WTC11 (cell line): ENCODE results near the gene OBSCN. TPM values are rescaled to one million over a fixed set of nuclear protein-coding genes. Genes with fewer than 3 reads are reported as not detected.

ENCODE experiments used
- ATAC-seq: fragments of 200-7000 bp; cut with Tn5 transposase; 2 replicates; pipeline ENCODE4 v1.10.0; 2021; ENCODE audit warnings: mild to moderate bottlenecking, moderate library complexity
- CTCF ChIA-PET: fragments of 300-600 bp; sonication (Branson Sonifier 250); formaldehyde crosslinking; loops from one replicate; lab custom pipeline; 2021; ENCODE audit warnings: antibody characterized with exemption; lab: Charles Lee
- POLR2A ChIA-PET: fragments of 350-600 bp; sonication (Branson Sonifier 250); formaldehyde crosslinking; loops from one replicate; lab custom pipeline; 2021; ENCODE audit warnings: antibody characterized with exemption; lab: Charles Lee
- DNase-seq: peaks from one replicate; pipeline ENCODE4 v3.0.0; 2021; ENCODE audit warnings: low spot score
- H3K27ac Mint-ChIP-seq: 2 replicates; pipeline ENCODE4 v1.8.0; 2021; ENCODE audit warnings: mixed read lengths
- H3K27me3 Mint-ChIP-seq: 2 replicates; pipeline ENCODE4 v1.8.0; 2021; ENCODE audit warnings: low read depth, mild to moderate bottlenecking, moderate library complexity, mixed read lengths
- H3K36me3 Mint-ChIP-seq: 2 replicates; pipeline ENCODE4 v1.8.0; 2021; ENCODE audit warnings: mixed read lengths
- H3K4me1 Mint-ChIP-seq: 2 replicates; pipeline ENCODE4 v1.8.0; 2022; ENCODE audit warnings: mixed read lengths
- H3K4me3 Mint-ChIP-seq: 2 replicates; pipeline ENCODE4 v1.8.0; 2021; ENCODE audit warnings: mild to moderate bottlenecking, moderate library complexity, mixed read lengths
- H3K9me3 Mint-ChIP-seq: 2 replicates; pipeline ENCODE4 v1.8.0; 2021; ENCODE audit warnings: mixed read lengths
- CREM ChIP-seq: sonication (generic); formaldehyde crosslinking; IDR thresholded peaks from 2 replicates; pipeline ENCODE4 v1.8.1; 2022; ENCODE audit warnings: mild to moderate bottlenecking, missing genetic modification reagents, moderate library complexity
- EMX1 ChIP-seq: fragments of 250-450 bp; sonication (Bioruptor Pico); IDR thresholded peaks from 2 replicates; pipeline ENCODE4 v1.8.0; 2021; ENCODE audit warnings: mild to moderate bottlenecking
- ESRRA ChIP-seq: sonication (generic); formaldehyde crosslinking; IDR thresholded peaks from 2 replicates; pipeline ENCODE4 v1.8.1; 2022; ENCODE audit warnings: mild to moderate bottlenecking, missing genetic modification reagents, borderline replicate concordance
- ETV6 ChIP-seq: sonication (generic); formaldehyde crosslinking; IDR thresholded peaks from 2 replicates; pipeline ENCODE4 v1.8.1; 2022; ENCODE audit warnings: mild to moderate bottlenecking, missing genetic modification reagents
- HMGA2 ChIP-seq: fragments of 250-450 bp; sonication (Bioruptor Pico); IDR thresholded peaks from 2 replicates; pipeline ENCODE4 v1.4.0; 2021; ENCODE audit warnings: mild to moderate bottlenecking, moderate library complexity
- JUN ChIP-seq: sonication (generic); formaldehyde crosslinking; IDR thresholded peaks from 2 replicates; pipeline ENCODE4 v1.8.0; 2023; ENCODE audit warnings: mild to moderate bottlenecking, missing genetic modification reagents
- PRRX2 ChIP-seq: fragments of 250-450 bp; sonication (Bioruptor Pico); IDR thresholded peaks from 2 replicates; pipeline ENCODE4 v1.8.0; 2021; ENCODE audit warnings: mild to moderate bottlenecking
- RORB ChIP-seq: fragments of 250-450 bp; sonication (Bioruptor Pico); IDR thresholded peaks from 2 replicates; pipeline ENCODE4 v1.9.0; 2021; ENCODE audit warnings: mild to moderate bottlenecking
- ZBTB21 ChIP-seq: sonication (generic); formaldehyde crosslinking; IDR thresholded peaks from 2 replicates; pipeline ENCODE4 v1.8.1; 2023; ENCODE audit warnings: mild to moderate bottlenecking, missing genetic modification reagents, borderline replicate concordance
- ZNF232 ChIP-seq: sonication (generic); formaldehyde crosslinking; IDR thresholded peaks from 2 replicates; pipeline ENCODE4 v1.8.0; 2022; ENCODE audit warnings: mild to moderate bottlenecking, missing genetic modification reagents
- total RNA-seq: library from RNA; stranded (reverse); gene quantifications from 3 replicates; pipeline ENCODE4 v1.2.3, GENCODE V29; 2021
- TF ChIP-seq, protein P1 (sequence below): sonication (generic); formaldehyde crosslinking; IDR thresholded peaks from 2 replicates; pipeline ENCODE4 v1.8.1; 2022; ENCODE audit warnings: low read depth, mild to moderate bottlenecking, moderate library complexity, missing genetic modification reagents, borderline replicate concordance
- TF ChIP-seq, protein P2 (sequence below): sonication (generic); formaldehyde crosslinking; IDR thresholded peaks from 2 replicates; pipeline ENCODE4 v1.8.1; 2022; ENCODE audit warnings: missing genetic modification reagents, borderline replicate concordance
- TF ChIP-seq, protein P3 (sequence below): sonication (generic); formaldehyde crosslinking; IDR thresholded peaks from 2 replicates; pipeline ENCODE4 v1.8.1; 2022; ENCODE audit warnings: mild to moderate bottlenecking, moderate library complexity, missing genetic modification reagents
- TF ChIP-seq, protein P4 (sequence below): sonication (generic); formaldehyde crosslinking; IDR thresholded peaks from 2 replicates; pipeline ENCODE4 v1.8.0; 2022; ENCODE audit warnings: missing genetic modification reagents
- TF ChIP-seq, protein P5 (sequence below): fragments of 250-450 bp; sonication (Bioruptor Pico); IDR thresholded peaks from 2 replicates; pipeline ENCODE4 v1.9.0; 2021; ENCODE audit warnings: mild to moderate bottlenecking
- TF ChIP-seq, protein P6 (sequence below): fragments of 250-450 bp; sonication (Bioruptor Pico); IDR thresholded peaks from 2 replicates; pipeline ENCODE4 v1.9.0; 2021; ENCODE audit warnings: moderate library complexity, mild to moderate bottlenecking, inconsistent platforms, borderline replicate concordance
- TF ChIP-seq, protein P7 (sequence below): sonication (generic); formaldehyde crosslinking; IDR thresholded peaks from 2 replicates; pipeline ENCODE4 v1.8.0; 2022; ENCODE audit warnings: mild to moderate bottlenecking, missing genetic modification reagents

OBSCN gene
- total RNA-seq, 1 experiment from 2014 or later = 38.8 TPM

DNA sequence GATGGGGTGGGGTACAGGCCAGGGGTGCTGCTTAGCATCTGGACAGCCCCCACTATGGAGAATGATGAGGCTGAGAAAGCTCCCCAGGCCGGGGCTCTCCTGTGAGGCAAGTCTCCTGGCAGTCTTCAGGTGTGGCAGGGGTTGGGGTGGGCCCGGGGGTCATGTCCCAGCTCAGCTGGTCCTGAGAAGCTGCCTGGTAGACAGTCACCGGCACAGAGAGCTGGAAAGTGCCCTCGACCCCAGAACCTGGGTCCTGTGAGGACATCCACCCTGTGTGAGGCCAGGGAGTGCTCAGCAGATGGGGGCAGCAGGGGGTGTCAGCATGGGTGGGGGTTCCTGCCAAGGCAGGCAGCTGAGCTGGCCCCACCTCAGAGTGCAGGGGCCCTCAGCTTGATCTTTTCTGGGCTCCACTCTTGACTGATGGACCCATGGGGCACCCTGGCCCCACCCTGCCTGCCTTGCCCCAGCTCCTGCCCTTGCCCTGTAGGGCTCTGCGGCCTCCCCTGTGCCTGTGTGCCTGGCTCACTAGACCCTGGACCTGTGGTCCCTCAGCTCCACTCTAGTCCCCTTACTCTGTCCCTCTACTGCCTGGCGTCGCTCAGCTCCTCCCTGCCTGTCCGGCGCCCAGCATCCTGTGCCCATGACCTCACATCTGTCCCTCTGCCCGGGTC lies 36.5 kb upstream of the OBSCN start:
- H3K4me1 Mint-ChIP-seq = 0 out of 2 replicates have a peak, but pooled peaks cover 5% of the 10 kb centered on the region
- ChIA-PET POLR2A (no interaction called here), CTCF (interaction anchor here (0.9 kb wide), 1 partner anchor 42 kb away, joined by 3 read pairs; no protein-coding TSS in a partner anchor)
- no peak overlapping the region for H3K4me3 Mint-ChIP-seq
- no peak for ATAC-seq
- DNase-seq = no peak
- H3K27me3 Mint-ChIP-seq = no peaks in the 10 kb centered on the region
- no peaks in the 10 kb centered on the region for H3K9me3 Mint-ChIP-seq
- TF ChIP-seq, protein P1, sequence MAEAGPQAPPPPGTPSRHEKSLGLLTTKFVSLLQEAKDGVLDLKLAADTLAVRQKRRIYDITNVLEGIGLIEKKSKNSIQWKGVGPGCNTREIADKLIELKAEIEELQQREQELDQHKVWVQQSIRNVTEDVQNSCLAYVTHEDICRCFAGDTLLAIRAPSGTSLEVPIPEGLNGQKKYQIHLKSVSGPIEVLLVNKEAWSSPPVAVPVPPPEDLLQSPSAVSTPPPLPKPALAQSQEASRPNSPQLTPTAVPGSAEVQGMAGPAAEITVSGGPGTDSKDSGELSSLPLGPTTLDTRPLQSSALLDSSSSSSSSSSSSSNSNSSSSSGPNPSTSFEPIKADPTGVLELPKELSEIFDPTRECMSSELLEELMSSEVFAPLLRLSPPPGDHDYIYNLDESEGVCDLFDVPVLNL = no peak
- TF ChIP-seq, protein P2, sequence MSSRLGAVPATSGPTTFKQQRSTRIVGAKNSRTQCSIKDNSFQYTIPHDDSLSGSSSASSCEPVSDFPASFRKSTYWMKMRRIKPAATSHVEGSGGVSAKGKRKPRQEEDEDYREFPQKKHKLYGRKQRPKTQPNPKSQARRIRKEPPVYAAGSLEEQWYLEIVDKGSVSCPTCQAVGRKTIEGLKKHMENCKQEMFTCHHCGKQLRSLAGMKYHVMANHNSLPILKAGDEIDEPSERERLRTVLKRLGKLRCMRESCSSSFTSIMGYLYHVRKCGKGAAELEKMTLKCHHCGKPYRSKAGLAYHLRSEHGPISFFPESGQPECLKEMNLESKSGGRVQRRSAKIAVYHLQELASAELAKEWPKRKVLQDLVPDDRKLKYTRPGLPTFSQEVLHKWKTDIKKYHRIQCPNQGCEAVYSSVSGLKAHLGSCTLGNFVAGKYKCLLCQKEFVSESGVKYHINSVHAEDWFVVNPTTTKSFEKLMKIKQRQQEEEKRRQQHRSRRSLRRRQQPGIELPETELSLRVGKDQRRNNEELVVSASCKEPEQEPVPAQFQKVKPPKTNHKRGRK (CRISPR knock-in tag) = no peak
- TF ChIP-seq, protein P3, sequence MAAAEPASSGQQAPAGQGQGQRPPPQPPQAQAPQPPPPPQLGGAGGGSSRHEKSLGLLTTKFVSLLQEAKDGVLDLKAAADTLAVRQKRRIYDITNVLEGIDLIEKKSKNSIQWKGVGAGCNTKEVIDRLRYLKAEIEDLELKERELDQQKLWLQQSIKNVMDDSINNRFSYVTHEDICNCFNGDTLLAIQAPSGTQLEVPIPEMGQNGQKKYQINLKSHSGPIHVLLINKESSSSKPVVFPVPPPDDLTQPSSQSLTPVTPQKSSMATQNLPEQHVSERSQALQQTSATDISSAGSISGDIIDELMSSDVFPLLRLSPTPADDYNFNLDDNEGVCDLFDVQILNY = no peak
- TF ChIP-seq ZBTB21 (CRISPR knock-in tag) (no peak), ZNF232 (CRISPR knock-in tag) (no peak), CREM (CRISPR knock-in tag) (no peak), JUN (no peak), ETV6 (CRISPR knock-in tag) (no peak), RORB (no peak), PRRX2 (CRISPR knock-in tag) (no peak), HMGA2 (CRISPR knock-in tag) (no peak), EMX1 (CRISPR knock-in tag) (no peak), ESRRA (no peak)
- TF ChIP-seq, protein P4, sequence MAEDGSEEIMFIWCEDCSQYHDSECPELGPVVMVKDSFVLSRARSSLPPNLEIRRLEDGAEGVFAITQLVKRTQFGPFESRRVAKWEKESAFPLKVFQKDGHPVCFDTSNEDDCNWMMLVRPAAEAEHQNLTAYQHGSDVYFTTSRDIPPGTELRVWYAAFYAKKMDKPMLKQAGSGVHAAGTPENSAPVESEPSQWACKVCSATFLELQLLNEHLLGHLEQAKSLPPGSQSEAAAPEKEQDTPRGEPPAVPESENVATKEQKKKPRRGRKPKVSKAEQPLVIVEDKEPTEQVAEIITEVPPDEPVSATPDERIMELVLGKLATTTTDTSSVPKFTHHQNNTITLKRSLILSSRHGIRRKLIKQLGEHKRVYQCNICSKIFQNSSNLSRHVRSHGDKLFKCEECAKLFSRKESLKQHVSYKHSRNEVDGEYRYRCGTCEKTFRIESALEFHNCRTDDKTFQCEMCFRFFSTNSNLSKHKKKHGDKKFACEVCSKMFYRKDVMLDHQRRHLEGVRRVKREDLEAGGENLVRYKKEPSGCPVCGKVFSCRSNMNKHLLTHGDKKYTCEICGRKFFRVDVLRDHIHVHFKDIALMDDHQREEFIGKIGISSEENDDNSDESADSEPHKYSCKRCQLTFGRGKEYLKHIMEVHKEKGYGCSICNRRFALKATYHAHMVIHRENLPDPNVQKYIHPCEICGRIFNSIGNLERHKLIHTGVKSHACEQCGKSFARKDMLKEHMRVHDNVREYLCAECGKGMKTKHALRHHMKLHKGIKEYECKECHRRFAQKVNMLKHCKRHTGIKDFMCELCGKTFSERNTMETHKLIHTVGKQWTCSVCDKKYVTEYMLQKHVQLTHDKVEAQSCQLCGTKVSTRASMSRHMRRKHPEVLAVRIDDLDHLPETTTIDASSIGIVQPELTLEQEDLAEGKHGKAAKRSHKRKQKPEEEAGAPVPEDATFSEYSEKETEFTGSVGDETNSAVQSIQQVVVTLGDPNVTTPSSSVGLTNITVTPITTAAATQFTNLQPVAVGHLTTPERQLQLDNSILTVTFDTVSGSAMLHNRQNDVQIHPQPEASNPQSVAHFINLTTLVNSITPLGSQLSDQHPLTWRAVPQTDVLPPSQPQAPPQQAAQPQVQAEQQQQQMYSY = no peak
- TF ChIP-seq, protein P5, sequence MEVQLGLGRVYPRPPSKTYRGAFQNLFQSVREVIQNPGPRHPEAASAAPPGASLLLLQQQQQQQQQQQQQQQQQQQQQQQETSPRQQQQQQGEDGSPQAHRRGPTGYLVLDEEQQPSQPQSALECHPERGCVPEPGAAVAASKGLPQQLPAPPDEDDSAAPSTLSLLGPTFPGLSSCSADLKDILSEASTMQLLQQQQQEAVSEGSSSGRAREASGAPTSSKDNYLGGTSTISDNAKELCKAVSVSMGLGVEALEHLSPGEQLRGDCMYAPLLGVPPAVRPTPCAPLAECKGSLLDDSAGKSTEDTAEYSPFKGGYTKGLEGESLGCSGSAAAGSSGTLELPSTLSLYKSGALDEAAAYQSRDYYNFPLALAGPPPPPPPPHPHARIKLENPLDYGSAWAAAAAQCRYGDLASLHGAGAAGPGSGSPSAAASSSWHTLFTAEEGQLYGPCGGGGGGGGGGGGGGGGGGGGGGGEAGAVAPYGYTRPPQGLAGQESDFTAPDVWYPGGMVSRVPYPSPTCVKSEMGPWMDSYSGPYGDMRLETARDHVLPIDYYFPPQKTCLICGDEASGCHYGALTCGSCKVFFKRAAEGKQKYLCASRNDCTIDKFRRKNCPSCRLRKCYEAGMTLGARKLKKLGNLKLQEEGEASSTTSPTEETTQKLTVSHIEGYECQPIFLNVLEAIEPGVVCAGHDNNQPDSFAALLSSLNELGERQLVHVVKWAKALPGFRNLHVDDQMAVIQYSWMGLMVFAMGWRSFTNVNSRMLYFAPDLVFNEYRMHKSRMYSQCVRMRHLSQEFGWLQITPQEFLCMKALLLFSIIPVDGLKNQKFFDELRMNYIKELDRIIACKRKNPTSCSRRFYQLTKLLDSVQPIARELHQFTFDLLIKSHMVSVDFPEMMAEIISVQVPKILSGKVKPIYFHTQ (CRISPR knock-in tag) = no peak
- TF ChIP-seq, protein P6, sequence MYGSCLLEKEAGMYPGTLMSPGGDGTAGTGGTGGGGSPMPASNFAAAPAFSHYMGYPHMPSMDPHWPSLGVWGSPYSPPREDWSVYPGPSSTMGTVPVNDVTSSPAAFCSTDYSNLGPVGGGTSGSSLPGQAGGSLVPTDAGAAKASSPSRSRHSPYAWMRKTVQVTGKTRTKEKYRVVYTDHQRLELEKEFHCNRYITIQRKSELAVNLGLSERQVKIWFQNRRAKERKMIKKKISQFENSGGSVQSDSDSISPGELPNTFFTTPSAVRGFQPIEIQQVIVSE (CRISPR knock-in tag) = no peak
- TF ChIP-seq, protein P7, sequence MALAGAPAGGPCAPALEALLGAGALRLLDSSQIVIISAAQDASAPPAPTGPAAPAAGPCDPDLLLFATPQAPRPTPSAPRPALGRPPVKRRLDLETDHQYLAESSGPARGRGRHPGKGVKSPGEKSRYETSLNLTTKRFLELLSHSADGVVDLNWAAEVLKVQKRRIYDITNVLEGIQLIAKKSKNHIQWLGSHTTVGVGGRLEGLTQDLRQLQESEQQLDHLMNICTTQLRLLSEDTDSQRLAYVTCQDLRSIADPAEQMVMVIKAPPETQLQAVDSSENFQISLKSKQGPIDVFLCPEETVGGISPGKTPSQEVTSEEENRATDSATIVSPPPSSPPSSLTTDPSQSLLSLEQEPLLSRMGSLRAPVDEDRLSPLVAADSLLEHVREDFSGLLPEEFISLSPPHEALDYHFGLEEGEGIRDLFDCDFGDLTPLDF (CRISPR knock-in tag) = no peak
- no peaks in the 10 kb centered on the region for H3K36me3 Mint-ChIP-seq
- no peak overlapping the region for H3K27ac Mint-ChIP-seq
